ENCODE data around the gene AKAP1. TPM values are rescaled to one million over a fixed set of nuclear protein-coding genes. Genes with fewer than 3 reads are reported as not detected.

AKAP1 gene
- total RNA-seq, 1 experiment from 2014 or later = 34.9 TPM

- Histone ChIP-seq H3K4me3 (no peak overlapping the region), H2AFZ (no peak overlapping the region), H3F3A (ENCODE audit: insufficient read depth, low read depth) (no peaks in the 10 kb centered on the region), H3K4me2 (no peak overlapping the region), H3K79me2 (ENCODE audit: low read depth) (no peaks in the 10 kb centered on the region), H3K27ac (no peak overlapping the region), H3K4me1 (replicated peaks; ENCODE audit: insufficient read depth) (peaks cover 4% of the 10 kb centered on the region; the same call in 1 of the 2 replicates), H3K9me3 (ENCODE audit: insufficient read depth, low read depth) (no peaks in the 10 kb centered on the region), H3K36me3 (ENCODE audit: low read depth) (no peaks in the 10 kb centered on the region), H3K27me3 (ENCODE audit: insufficient read depth, low read depth) (no peaks in the 10 kb centered on the region), H3K9me2 (ENCODE audit: insufficient read depth) (no peaks in the 10 kb centered on the region), H4K20me1 (ENCODE audit: insufficient read depth) (no peaks in the 10 kb centered on the region)
- no peak for TF ChIP-seq CTCF (conservative IDR thresholded peaks at IDR 0.05)
- TF ChIP-seq EZH2 (IDR thresholded peaks at IDR 0.05; ENCODE audit: low read depth) = no peak
- intact Hi-C loops (cut with micrococcal nuclease; ENCODE audit: unreplicated experiment) = no loop called here
- no peak for DNase-seq
- CTCF ChIA-PET = no interaction called here
- BruUV-seq (replicated peaks) = no TSS peak
- POLR2A ChIA-PET (ENCODE audit: unreplicated experiment) = no interaction called here
Measured at GRCh38 chr17:57043276-57043675, 41.8 kb upstream of the AKAP1 start.

- Histone ChIP-seq H3K36me3 (ENCODE audit: low read depth) (no peaks in the 10 kb centered on the region), H3K9me2 (ENCODE audit: insufficient read depth) (no peaks in the 10 kb centered on the region), H3K4me2 (no peak overlapping the region), H3K27me3 (ENCODE audit: insufficient read depth, low read depth) (no peaks in the 10 kb centered on the region), H3F3A (ENCODE audit: insufficient read depth, low read depth) (no peaks in the 10 kb centered on the region), H3K9me3 (ENCODE audit: insufficient read depth, low read depth) (no peaks in the 10 kb centered on the region), H3K27ac (no peak overlapping the region), H3K4me1 (replicated peaks; ENCODE audit: insufficient read depth) (peaks cover 4% of the 10 kb centered on the region; the same call in 1 of the 2 replicates), H3K4me3 (no peak overlapping the region), H2AFZ (no peak overlapping the region), H4K20me1 (ENCODE audit: insufficient read depth) (no peaks in the 10 kb centered on the region), H3K79me2 (ENCODE audit: low read depth) (no peaks in the 10 kb centered on the region)
- no peak for DNase-seq
- ChIA-PET POLR2A (ENCODE audit: unreplicated experiment) (no interaction called here), CTCF (interaction anchor here (0.6 kb wide), 1 partner anchor 193 kb away, joined by 3 read pairs; no protein-coding TSS in a partner anchor)
- BruUV-seq (replicated peaks) = no TSS peak
- TF ChIP-seq CTCF (conservative IDR thresholded peaks at IDR 0.05) (no peak), EZH2 (IDR thresholded peaks at IDR 0.05; ENCODE audit: low read depth) (no peak)
- intact Hi-C loops (cut with micrococcal nuclease; ENCODE audit: unreplicated experiment) = no loop called here
Measured at GRCh38 chr17:57044976-57045867, 39.8 kb upstream of the AKAP1 start.

DNA sequence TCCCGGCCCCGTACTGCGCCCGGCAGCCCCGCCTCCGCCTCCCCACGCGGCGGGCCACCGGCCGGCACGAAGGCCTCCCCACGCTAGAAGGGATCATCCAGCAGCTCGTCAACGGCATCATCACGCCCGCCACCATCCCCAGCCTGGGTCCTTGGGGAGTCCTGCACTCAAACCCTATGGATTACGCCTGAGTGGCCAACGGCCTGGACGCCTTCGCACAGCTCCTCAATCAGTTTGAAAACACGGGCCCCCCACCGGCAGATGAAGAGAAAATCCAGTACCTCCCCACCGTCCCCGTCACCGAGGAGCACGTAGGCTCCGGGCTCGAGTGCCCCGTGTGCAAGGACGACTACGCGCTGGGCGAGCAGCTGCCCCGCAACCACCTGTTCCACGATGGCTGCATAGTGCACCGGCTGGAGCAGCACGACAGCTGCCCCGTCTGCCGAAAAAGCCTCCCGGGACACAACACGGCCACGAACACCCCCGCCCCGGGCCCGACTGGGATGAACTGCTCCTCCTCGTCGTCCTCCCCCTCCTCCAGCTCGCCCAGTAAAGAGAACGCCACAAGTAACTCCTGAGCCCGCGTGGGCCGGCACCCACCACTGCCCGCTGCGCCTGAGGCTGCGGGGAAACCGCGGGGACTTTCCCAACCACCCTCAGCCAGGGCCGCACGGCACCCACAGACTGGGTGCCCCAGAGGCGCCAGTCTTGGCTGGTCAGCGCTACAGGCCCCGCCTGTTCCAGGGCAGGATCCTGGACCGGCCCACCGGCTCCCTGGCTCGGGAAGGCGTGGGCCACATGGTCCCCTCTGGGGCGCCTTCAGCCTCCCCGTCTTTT lies 39.0 kb upstream of the AKAP1 start:
- intact Hi-C loops (cut with micrococcal nuclease; ENCODE audit: unreplicated experiment) = no loop called here
- Histone ChIP-seq H3K4me2 (no peak overlapping the region), H3K79me2 (ENCODE audit: low read depth) (no peaks in the 10 kb centered on the region), H3K4me3 (no peak overlapping the region), H3K9me3 (ENCODE audit: insufficient read depth, low read depth) (no peaks in the 10 kb centered on the region), H3K27ac (no peak overlapping the region), H3F3A (ENCODE audit: insufficient read depth, low read depth) (no peaks in the 10 kb centered on the region), H2AFZ (no peak overlapping the region), H3K4me1 (replicated peaks; ENCODE audit: insufficient read depth) (no peaks in the 10 kb centered on the region), H3K36me3 (ENCODE audit: low read depth) (no peaks in the 10 kb centered on the region), H3K27me3 (ENCODE audit: insufficient read depth, low read depth) (no peaks in the 10 kb centered on the region), H4K20me1 (ENCODE audit: insufficient read depth) (no peaks in the 10 kb centered on the region), H3K9me2 (ENCODE audit: insufficient read depth) (no peaks in the 10 kb centered on the region)
- no peak for DNase-seq
- POLR2A ChIA-PET (ENCODE audit: unreplicated experiment) = no interaction called here
- CTCF ChIA-PET = no interaction called here
- TF ChIP-seq EZH2 (IDR thresholded peaks at IDR 0.05; ENCODE audit: low read depth) (no peak), CTCF (conservative IDR thresholded peaks at IDR 0.05) (no peak)
- BruUV-seq (replicated peaks) = no TSS peak

Measured in PC-9 (cell line).